ENCODE results near the gene CHKB.
A peak's percentile ranks its signal among the peaks of the same experiment; 100 is the strongest.

GRCh38 chr22:50583294-50583861 lies 729 bp upstream of the CHKB start:
- TF ChIP-seq POLR2A (IDR thresholded peaks at IDR 0.05; ENCODE audit: control extremely low read depth in 1 of 2, low read depth in 2 of 2, low read length in 2 of 2) = no peak
- TF ChIP-seq JUND (IDR thresholded peaks at IDR 0.05; ENCODE audit: low read length) = no peak
- no peak for TF ChIP-seq RNF2 (IDR thresholded peaks at IDR 0.05; ENCODE audit: borderline replicate concordance, low read depth, low read length, missing control alignments, poor library complexity, severe bottlenecking)
- TF ChIP-seq CTCF (IDR thresholded peaks at IDR 0.05; ENCODE audit: control extremely low read depth in 1 of 3, insufficient read depth in 1 of 3, low read depth in 1 of 3, low read length in 3 of 3) = no peak
- no peak for TF ChIP-seq TCF12 (IDR thresholded peaks at IDR 0.05; ENCODE audit: low read depth, low read length)
- TF ChIP-seq TAF1 (IDR thresholded peaks at IDR 0.05; ENCODE audit: low read depth, low read length) = no peak
- no peak for TF ChIP-seq YY1 (IDR thresholded peaks at IDR 0.05; ENCODE audit: low read depth, low read length)
- TF ChIP-seq GABPA (IDR thresholded peaks at IDR 0.05; ENCODE audit: borderline replicate concordance, insufficient read depth, low read length) = 0 out of 2 replicates have a peak, but pooled peaks have one; percentile 57
- TF ChIP-seq CHD2 (IDR thresholded peaks at IDR 0.05; ENCODE audit: low read length) = no peak
- TF ChIP-seq EP300 (IDR thresholded peaks at IDR 0.05; ENCODE audit: borderline replicate concordance in 1 of 2, low read depth in 2 of 2, low read length in 2 of 2) = no peak
- TF ChIP-seq EZH2 (IDR thresholded peaks at IDR 0.05; ENCODE audit: low read depth, low read length, severe bottlenecking) = no peak
- TF ChIP-seq ZNF274 (IDR thresholded peaks at IDR 0.05; ENCODE audit: borderline replicate concordance, extremely low read depth, low read length) = no peak
- no peak for TF ChIP-seq CBX8 (IDR thresholded peaks at IDR 0.05; ENCODE audit: borderline replicate concordance, low read depth, low read length)
- no peak for TF ChIP-seq ASH2L (IDR thresholded peaks at IDR 0.05; ENCODE audit: low read length)
